Measurements from ENCODE around the gene PKP2. TPM values are rescaled to one million over a fixed set of nuclear protein-coding genes. Genes with fewer than 3 reads are reported as not detected.

PKP2 gene
- total and polyA plus RNA-seq, 2 of the 4 experiments (the other 2 are of a cell fraction) = 0.10 to 0.18 TPM

DNA sequence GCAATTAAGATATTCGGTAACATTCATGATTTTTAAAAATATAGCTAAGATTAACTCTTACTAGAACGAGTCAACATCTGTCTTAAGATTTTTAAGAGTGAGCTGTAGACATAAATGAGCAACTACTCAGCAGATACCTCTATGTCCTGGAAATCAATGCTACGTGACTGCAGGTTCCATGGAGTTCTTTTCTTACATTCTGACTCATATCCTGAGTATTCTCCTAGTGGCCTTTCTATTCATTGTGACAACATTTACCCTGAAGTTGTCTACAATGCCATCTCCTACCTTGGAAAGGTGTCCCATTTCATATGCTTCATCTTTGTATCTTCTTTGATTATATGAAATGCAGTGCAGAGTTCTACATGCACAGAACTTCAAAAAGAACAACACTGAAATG, 59.9 kb downstream of the PKP2 start:
- no CpG with 5 or more reads among the region's 3 CpGs for WGBS, 2 experiments (ENCODE audit: extremely low coverage in 2 of 2, insufficient read length in 1 of 2)
- intact Hi-C loops (cut with micrococcal nuclease) = no loop called here
- no peak overlapping the region for H3K18ac ChIP-seq (ENCODE audit: low read depth, low read length)
- H2BK15ac ChIP-seq (ENCODE audit: low read depth, low read length) = no peak overlapping the region
- no peak overlapping the region for H2AK9ac ChIP-seq (replicated peaks; ENCODE audit: low read depth, low read length, poor library complexity)
- H3K27ac ChIP-seq (ENCODE audit: insufficient read depth, low read length) = no peak overlapping the region
- no peak for DNase-seq
- H3K23ac ChIP-seq (ENCODE audit: low read depth, low read length) = no peak overlapping the region
- dilution Hi-C loops (cut with HindIII; ENCODE audit: low sequenced_read_pairs, unreplicated experiment) = no loop called here
- H3K9me1 ChIP-seq (ENCODE audit: insufficient read depth, low read length) = no peaks in the 10 kb centered on the region
- H4K5ac ChIP-seq (ENCODE audit: low read depth, low read length) = no peak overlapping the region
- no peak overlapping the region for H3K14ac ChIP-seq (replicated peaks; ENCODE audit: low read depth, low read length)
- TF ChIP-seq, protein P1, sequence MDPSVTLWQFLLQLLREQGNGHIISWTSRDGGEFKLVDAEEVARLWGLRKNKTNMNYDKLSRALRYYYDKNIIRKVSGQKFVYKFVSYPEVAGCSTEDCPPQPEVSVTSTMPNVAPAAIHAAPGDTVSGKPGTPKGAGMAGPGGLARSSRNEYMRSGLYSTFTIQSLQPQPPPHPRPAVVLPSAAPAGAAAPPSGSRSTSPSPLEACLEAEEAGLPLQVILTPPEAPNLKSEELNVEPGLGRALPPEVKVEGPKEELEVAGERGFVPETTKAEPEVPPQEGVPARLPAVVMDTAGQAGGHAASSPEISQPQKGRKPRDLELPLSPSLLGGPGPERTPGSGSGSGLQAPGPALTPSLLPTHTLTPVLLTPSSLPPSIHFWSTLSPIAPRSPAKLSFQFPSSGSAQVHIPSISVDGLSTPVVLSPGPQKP (IDR thresholded peaks at IDR 0.05; ENCODE audit: borderline replicate concordance, low read depth, low read length) = no peak
- TF ChIP-seq, protein P2, sequence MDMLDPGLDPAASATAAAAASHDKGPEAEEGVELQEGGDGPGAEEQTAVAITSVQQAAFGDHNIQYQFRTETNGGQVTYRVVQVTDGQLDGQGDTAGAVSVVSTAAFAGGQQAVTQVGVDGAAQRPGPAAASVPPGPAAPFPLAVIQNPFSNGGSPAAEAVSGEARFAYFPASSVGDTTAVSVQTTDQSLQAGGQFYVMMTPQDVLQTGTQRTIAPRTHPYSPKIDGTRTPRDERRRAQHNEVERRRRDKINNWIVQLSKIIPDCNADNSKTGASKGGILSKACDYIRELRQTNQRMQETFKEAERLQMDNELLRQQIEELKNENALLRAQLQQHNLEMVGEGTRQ (IDR thresholded peaks at IDR 0.05; ENCODE audit: low read depth, low read length) = no peak
- TF ChIP-seq RCOR1 (IDR thresholded peaks at IDR 0.05; ENCODE audit: insufficient replicate concordance, low read length) (no peak), CHD1 (IDR thresholded peaks at IDR 0.05; ENCODE audit: low read depth, low read length) (no peak), NFE2L2 (IDR thresholded peaks at IDR 0.05; ENCODE audit: low read depth, low read length) (no peak), RFX5 (IDR thresholded peaks at IDR 0.05; ENCODE audit: low read depth, low read length) (no peak), MXI1 (IDR thresholded peaks at IDR 0.05; ENCODE audit: borderline replicate concordance, low read depth, low read length) (no peak), CEBPB (IDR thresholded peaks at IDR 0.05; ENCODE audit: low read depth, low read length) (no peak), FOS (IDR thresholded peaks at IDR 0.05; ENCODE audit: low read depth, low read length) (no peak), MAFK (IDR thresholded peaks at IDR 0.05; ENCODE audit: low read depth, low read length) (no peak), POLR2A (IDR thresholded peaks at IDR 0.05; ENCODE audit: low read depth, low read length) (no peak), RAD21 (IDR thresholded peaks at IDR 0.05; ENCODE audit: low read length) (no peak), BHLHE40 (IDR thresholded peaks at IDR 0.05; ENCODE audit: low read depth, low read length) (no peak), MAZ (IDR thresholded peaks at IDR 0.05; ENCODE audit: borderline replicate concordance, low read depth, low read length) (no peak), SMC3 (IDR thresholded peaks at IDR 0.05; ENCODE audit: low read depth, low read length) (no peak)
- TF ChIP-seq, protein P3, sequence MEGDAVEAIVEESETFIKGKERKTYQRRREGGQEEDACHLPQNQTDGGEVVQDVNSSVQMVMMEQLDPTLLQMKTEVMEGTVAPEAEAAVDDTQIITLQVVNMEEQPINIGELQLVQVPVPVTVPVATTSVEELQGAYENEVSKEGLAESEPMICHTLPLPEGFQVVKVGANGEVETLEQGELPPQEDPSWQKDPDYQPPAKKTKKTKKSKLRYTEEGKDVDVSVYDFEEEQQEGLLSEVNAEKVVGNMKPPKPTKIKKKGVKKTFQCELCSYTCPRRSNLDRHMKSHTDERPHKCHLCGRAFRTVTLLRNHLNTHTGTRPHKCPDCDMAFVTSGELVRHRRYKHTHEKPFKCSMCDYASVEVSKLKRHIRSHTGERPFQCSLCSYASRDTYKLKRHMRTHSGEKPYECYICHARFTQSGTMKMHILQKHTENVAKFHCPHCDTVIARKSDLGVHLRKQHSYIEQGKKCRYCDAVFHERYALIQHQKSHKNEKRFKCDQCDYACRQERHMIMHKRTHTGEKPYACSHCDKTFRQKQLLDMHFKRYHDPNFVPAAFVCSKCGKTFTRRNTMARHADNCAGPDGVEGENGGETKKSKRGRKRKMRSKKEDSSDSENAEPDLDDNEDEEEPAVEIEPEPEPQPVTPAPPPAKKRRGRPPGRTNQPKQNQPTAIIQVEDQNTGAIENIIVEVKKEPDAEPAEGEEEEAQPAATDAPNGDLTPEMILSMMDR (conservative IDR thresholded peaks at IDR 0.05; ENCODE audit: low read depth, low read length) = no peak
- no peak overlapping the region for H3K4me2 ChIP-seq (ENCODE audit: low read depth, low read length)
- H4K8ac ChIP-seq (ENCODE audit: low read depth in 2 of 2, low read length in 2 of 2) = no peak overlapping the region
- H2BK120ac ChIP-seq (ENCODE audit: low read depth, low read length) = no peak overlapping the region
- H4K91ac ChIP-seq (ENCODE audit: insufficient read depth, low read depth, low read length) = no peak overlapping the region
- H3K36me3 ChIP-seq (ENCODE audit: control insufficient read depth, insufficient read depth, low read length) = no peaks in the 10 kb centered on the region
- ChIA-PET POLR2A (ENCODE audit: unreplicated experiment) (no interaction called here), CTCF (interaction anchor here (0.6 kb wide), 1 partner anchor 25 kb away, joined by 5 read pairs; no protein-coding TSS in a partner anchor)
- H3K9me3 ChIP-seq (ENCODE audit: control insufficient read depth, insufficient read depth, low read length) = 0 out of 2 replicates have a peak, but pooled peaks cover 1% of the 10 kb centered on the region
- H3K4me1 ChIP-seq (ENCODE audit: control insufficient read depth, insufficient read depth, low read length) = no peaks in the 10 kb centered on the region
- no peak overlapping the region for H3K4ac ChIP-seq (ENCODE audit: low read depth, low read length)
- H2BK20ac ChIP-seq (ENCODE audit: low read depth, low read length) = no peak overlapping the region
- H3K79me1 ChIP-seq (ENCODE audit: low read depth in 1 of 2, low read length in 2 of 2) = no peaks in the 10 kb centered on the region
- no peak overlapping the region for H2AFZ ChIP-seq (replicated peaks; ENCODE audit: low read length, poor library complexity)
- H3K27me3 ChIP-seq (ENCODE audit: control insufficient read depth, insufficient read depth, low read length) = no peaks in the 10 kb centered on the region
- no peak for ATAC-seq (ENCODE audit: low read depth)
- no peak overlapping the region for H2BK5ac ChIP-seq (ENCODE audit: low read depth, low read length, poor library complexity, severe bottlenecking)
- BruUV-seq (replicated peaks) = no TSS peak
- in situ Hi-C loops (cut with MboI; ENCODE audit: low sequenced_read_pairs) = no loop called here
- H2AK5ac ChIP-seq (ENCODE audit: low read depth, low read length) = no peak overlapping the region
- no peak overlapping the region for H3K4me3 ChIP-seq (ENCODE audit: insufficient read depth, low read depth, low read length)
- H3K9ac ChIP-seq (ENCODE audit: low read depth, low read length) = no peak overlapping the region
- H4K20me1 ChIP-seq (ENCODE audit: insufficient read depth, low read length) = no peaks in the 10 kb centered on the region
- H3K56ac ChIP-seq (ENCODE audit: extremely low read depth, insufficient read depth, low read length) = no peak overlapping the region
